ENCODE results near the gene TVP23C. TPM values are rescaled to one million over a fixed set of nuclear protein-coding genes. Genes with fewer than 3 reads are reported as not detected.

Gene TVP23C
- total and polyA plus RNA-seq, 2 of the 8 experiments (the other 6 are each of a cell fraction or from before 2014, with no cell fraction given): 2.9 to 9.6 TPM

DNA sequence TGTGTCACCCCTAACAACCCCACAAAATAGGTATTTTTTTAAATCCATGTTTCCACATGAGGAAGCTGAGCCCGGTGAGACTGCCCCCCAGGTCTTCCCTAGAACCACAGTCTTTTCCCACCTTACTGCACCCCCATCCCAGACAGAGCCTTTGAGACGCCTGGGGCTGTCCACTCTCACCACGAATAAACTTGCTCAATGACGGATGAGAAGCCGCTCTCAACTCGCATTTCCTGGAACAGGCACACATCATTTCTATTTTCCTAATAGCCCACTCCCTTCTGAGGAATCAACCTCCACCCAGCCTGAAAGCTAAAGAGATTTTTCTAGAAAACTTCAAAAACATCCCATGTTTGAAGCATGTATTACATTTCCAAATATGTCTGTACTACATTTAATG lies 81.8 kb downstream of the TVP23C start:
- CTCF ChIA-PET (ENCODE audit: partially characterized antibody): interaction anchor here (1.7 to 2.6 kb wide), 2 partner anchors 21 to 35 kb away, joined by 3 to 17 read pairs; no protein-coding TSS in a partner anchor
- Histone ChIP-seq H4K8ac (ENCODE audit: extremely low read depth, insufficient read depth, low read length) (no peak overlapping the region), H3K23me2 (ENCODE audit: low read depth, low read length) (no peaks in the 10 kb centered on the region), H2BK12ac (ENCODE audit: low read depth, low read length) (no peak overlapping the region), H3K9me3 (ENCODE audit: insufficient read depth in 2 of 2, low read depth in 1 of 2, low read length in 1 of 2) (no peaks in the 10 kb centered on the region), H3K79me2 (ENCODE audit: control insufficient read depth in 1 of 2, insufficient read depth in 2 of 2, low read length in 2 of 2) (no peaks in the 10 kb centered on the region), H3K23ac (ENCODE audit: insufficient read length) (no peak overlapping the region), H3K9ac (replicated peaks in 1 of 4; ENCODE audit: extremely low read depth in 1 of 4, low read depth in 3 of 4, low read length in 3 of 4) (no peak overlapping the region), H3K27me3 (replicated peaks in 1 of 4; ENCODE audit: control insufficient read depth in 3 of 4, extremely low read depth in 1 of 4, insufficient read depth in 3 of 4, low read length in 3 of 4) (no peaks in the 10 kb centered on the region), H2BK15ac (ENCODE audit: low read length) (no peak overlapping the region), H3K4me2 (ENCODE audit: insufficient read depth in 1 of 2, low read depth in 2 of 2, low read length in 2 of 2) (no peak overlapping the region), H2BK20ac (ENCODE audit: low read length) (no peak overlapping the region), H3K4me3 (ENCODE audit: extremely low read depth in 1 of 4, insufficient read depth in 2 of 4, low read depth in 3 of 4, low read length in 4 of 4) (no peak overlapping the region), H3K4ac (replicated peaks; ENCODE audit: insufficient read length, low read depth, low read length) (no peak overlapping the region), H2BK120ac (replicated peaks; ENCODE audit: low read depth, low read length) (no peak overlapping the region), H3K56ac (replicated peaks; ENCODE audit: insufficient read length, low read depth, low read length) (no peak overlapping the region), H4K20me1 (replicated peaks in 1 of 2; ENCODE audit: control insufficient read depth in 1 of 2, insufficient read depth in 2 of 2, low read length in 2 of 2) (peaks cover 0 to 2% of the 10 kb centered on the region in 2 experiments), H3K18ac (ENCODE audit: extremely low read depth, low read length) (no peak overlapping the region), H3K36me3 (ENCODE audit: control insufficient read depth in 2 of 4, insufficient read depth in 4 of 4, low read length in 3 of 4) (peaks cover 0 to 3% (median 1%) of the 10 kb centered on the region in 4 experiments; a peak in 2 of 8 replicates), H4K5ac (ENCODE audit: insufficient read length, low read depth, low read length) (no peak overlapping the region), H2AFZ (ENCODE audit: low read length) (no peak overlapping the region), H3K4me1 (replicated peaks in 1 of 4; ENCODE audit: control insufficient read depth in 3 of 4, insufficient read depth in 4 of 4, low read length in 3 of 4) (peaks cover 0 to 7% (median 2%) of the 10 kb centered on the region in 4 experiments; a peak in 4 of 7 replicates), H3K79me1 (ENCODE audit: low read depth, low read length) (no peaks in the 10 kb centered on the region), H2AK5ac (ENCODE audit: low read depth, low read length) (no peak overlapping the region), H3K14ac (ENCODE audit: insufficient read length) (no peak overlapping the region), H4K91ac (replicated peaks; ENCODE audit: insufficient read length, low read length) (no peak overlapping the region), H2BK5ac (ENCODE audit: low read depth, low read length) (no peak overlapping the region), H3K27ac (ENCODE audit: low read depth, low read length) (no peak overlapping the region)
- DNase-seq (ENCODE audit: low read depth in 1 of 2, low spot score in 2 of 2) (no peak), FAIRE-seq (no peak)
- no peak for TF ChIP-seq POLR2A (IDR thresholded peaks at IDR 0.05; ENCODE audit: control extremely low read depth in 1 of 2, low read depth in 2 of 2, low read length in 2 of 2)
- TF ChIP-seq YY1 (IDR thresholded peaks at IDR 0.05; ENCODE audit: low read depth, low read length): no peak
- TF ChIP-seq, protein P1, sequence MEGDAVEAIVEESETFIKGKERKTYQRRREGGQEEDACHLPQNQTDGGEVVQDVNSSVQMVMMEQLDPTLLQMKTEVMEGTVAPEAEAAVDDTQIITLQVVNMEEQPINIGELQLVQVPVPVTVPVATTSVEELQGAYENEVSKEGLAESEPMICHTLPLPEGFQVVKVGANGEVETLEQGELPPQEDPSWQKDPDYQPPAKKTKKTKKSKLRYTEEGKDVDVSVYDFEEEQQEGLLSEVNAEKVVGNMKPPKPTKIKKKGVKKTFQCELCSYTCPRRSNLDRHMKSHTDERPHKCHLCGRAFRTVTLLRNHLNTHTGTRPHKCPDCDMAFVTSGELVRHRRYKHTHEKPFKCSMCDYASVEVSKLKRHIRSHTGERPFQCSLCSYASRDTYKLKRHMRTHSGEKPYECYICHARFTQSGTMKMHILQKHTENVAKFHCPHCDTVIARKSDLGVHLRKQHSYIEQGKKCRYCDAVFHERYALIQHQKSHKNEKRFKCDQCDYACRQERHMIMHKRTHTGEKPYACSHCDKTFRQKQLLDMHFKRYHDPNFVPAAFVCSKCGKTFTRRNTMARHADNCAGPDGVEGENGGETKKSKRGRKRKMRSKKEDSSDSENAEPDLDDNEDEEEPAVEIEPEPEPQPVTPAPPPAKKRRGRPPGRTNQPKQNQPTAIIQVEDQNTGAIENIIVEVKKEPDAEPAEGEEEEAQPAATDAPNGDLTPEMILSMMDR (IDR thresholded peaks at IDR 0.05; ENCODE audit: control extremely low read depth in 1 of 3, insufficient read depth in 1 of 3, low read depth in 1 of 3, low read length in 3 of 3): no peak
- no peak for TF ChIP-seq SIRT6 (IDR thresholded peaks at IDR 0.05; ENCODE audit: low read length)
- TF ChIP-seq TBP (IDR thresholded peaks at IDR 0.05; ENCODE audit: low read depth, low read length): no peak
- no peak for TF ChIP-seq TEAD4 (IDR thresholded peaks at IDR 0.05; ENCODE audit: low read depth, low read length)
- no peak for TF ChIP-seq HDAC2 (IDR thresholded peaks at IDR 0.05; ENCODE audit: borderline replicate concordance in 1 of 2, low read depth in 2 of 2, low read length in 2 of 2)
- no peak for TF ChIP-seq MAFK (IDR thresholded peaks at IDR 0.05; ENCODE audit: low read depth, low read length)
- TF ChIP-seq RNF2 (IDR thresholded peaks at IDR 0.05; ENCODE audit: borderline replicate concordance, low read depth, low read length, missing control alignments, poor library complexity, severe bottlenecking): no peak
- WGBS, 2 experiments (ENCODE audit: extremely low coverage in 1 of 2, insufficient coverage in 1 of 2, insufficient read length in 1 of 2, insufficient replicate concordance in 2 of 2, low coverage in 1 of 2, low lambda C conversion rate in 2 of 2, missing lambda C conversion rate in 1 of 2): 89% methylated on average over 6 of the region's 6 CpGs; no CpG with 5 or more reads in 1 of the 2 experiments
- POLR2A ChIA-PET (ENCODE audit: partially characterized antibody): interaction anchor here (0.7 to 0.8 kb wide), 2 partner anchors 9 to 21 kb away, joined by 3 read pairs; no protein-coding TSS in a partner anchor
